ENCODE measurements around the gene ZWILCH. TPM values are rescaled to one million over a fixed set of nuclear protein-coding genes. Genes with fewer than 3 reads are reported as not detected.
"Not testable (repeated sequence)": the region's sequence is repeated elsewhere in the genome, so short reads cannot be mapped to it uniquely, and the experiment has no call there.

ZWILCH gene
- total RNA-seq, 1 donor from 2014 or later: 2.3 TPM

DNA sequence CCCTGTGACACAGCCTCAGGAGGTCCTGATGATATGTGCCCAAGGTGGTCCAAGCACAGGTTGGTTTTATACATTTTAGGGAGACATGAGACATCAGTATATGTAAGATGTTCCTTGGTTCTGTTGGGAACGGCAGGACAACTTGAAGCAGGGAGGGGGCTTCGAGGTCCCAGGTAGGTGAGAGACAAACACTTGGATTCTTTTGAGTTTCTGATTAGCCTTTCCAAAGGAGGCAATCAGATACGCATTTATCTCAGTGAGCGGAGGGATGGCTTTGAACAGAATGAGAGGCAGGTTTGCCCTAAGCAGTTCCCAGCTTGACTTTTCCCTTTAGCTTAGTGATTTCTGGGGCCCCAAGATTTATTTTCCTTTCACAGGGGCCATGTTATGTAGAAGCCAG, 34.3 kb upstream of the ZWILCH start:
- H3K27me3 ChIP-seq; H3K27ac ChIP-seq; H3K9me3 ChIP-seq; H3K36me3 ChIP-seq; H3K4me1 ChIP-seq; DNase-seq (ENCODE audit: low spot score in 2 of 2); intact Hi-C loops (cut with DNase I); H3K4me3 ChIP-seq: not testable (repeated sequence)

DNA sequence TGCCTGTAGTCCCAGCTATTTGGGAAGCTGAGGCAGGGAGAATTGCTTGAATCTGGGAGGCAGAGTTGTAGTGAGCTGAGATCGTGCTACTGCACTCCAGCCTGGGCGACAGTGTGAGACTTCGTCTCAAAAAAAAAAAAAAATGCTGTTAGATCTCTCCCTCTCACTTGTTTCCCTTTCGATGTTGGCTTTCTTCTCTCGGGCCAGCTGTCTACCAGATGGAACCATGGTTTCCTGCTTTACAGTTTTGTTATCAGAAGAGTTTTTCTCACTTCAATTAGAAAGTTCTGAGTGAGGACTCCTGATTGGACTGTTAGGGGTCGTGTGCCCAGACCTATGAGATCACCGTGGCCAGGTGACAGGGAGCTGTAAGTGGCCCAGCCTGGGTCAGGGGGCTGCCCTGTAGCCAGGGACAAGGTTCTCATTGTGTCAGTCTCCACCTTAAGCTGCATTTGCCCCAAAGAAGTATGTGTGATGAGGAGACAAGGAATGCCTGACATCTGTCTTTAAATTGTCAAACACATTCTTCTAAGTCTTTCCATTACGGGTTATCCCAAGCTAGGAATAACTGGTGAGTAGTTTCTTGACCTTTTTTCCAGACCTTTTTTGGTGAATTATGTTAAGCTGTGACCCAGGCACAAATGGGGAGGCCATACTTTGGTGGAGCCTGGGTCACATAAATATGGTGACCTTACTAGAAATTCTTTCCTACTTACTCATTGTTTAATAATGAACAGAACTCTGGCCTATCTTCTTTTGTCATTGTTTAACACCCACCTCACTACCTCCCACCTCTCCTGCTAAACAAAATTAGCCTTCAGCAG, 32.7 kb upstream of the ZWILCH start:
- Histone ChIP-seq H3K36me3 (no peaks in the 10 kb centered on the region), H3K4me3 (no peak overlapping the region), H3K27me3 (no peaks in the 10 kb centered on the region), H3K9me3 (no peaks in the 10 kb centered on the region), H3K4me1 (no peaks in the 10 kb centered on the region), H3K27ac (peak overlapping the region; percentile 26 to 38)
- intact Hi-C loops (cut with DNase I): no loop called here
- TF ChIP-seq, protein P1, sequence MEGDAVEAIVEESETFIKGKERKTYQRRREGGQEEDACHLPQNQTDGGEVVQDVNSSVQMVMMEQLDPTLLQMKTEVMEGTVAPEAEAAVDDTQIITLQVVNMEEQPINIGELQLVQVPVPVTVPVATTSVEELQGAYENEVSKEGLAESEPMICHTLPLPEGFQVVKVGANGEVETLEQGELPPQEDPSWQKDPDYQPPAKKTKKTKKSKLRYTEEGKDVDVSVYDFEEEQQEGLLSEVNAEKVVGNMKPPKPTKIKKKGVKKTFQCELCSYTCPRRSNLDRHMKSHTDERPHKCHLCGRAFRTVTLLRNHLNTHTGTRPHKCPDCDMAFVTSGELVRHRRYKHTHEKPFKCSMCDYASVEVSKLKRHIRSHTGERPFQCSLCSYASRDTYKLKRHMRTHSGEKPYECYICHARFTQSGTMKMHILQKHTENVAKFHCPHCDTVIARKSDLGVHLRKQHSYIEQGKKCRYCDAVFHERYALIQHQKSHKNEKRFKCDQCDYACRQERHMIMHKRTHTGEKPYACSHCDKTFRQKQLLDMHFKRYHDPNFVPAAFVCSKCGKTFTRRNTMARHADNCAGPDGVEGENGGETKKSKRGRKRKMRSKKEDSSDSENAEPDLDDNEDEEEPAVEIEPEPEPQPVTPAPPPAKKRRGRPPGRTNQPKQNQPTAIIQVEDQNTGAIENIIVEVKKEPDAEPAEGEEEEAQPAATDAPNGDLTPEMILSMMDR (IDR thresholded peaks at IDR 0.05): no peak
- DNase-seq (ENCODE audit: low spot score in 2 of 2): peak in 1 of 2 donors; percentile 43

DNA sequence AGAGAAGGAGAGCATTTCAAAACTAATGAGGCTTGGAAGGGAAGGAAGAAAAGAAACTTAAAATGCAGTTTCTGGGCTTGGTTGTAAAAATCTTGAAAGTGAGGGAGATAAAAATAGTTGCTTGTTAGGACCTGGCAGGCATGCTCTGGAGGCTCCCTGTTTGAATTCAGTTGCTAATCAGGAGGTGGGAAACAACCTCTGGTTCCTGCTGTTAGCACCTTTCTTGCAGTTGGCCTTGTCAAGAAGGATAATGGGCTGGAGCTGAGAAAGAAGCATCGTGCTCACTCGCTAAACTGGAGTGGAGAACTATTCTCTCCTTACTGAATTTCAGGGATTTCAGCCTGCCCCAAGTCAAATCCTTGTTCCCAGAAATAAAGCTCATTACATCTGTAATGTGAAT, 31.0 kb upstream of the ZWILCH start:
- TF ChIP-seq, protein P1 (IDR thresholded peaks at IDR 0.05): no peak
- Histone ChIP-seq H3K4me3 (no peak overlapping the region), H3K4me1 (no peaks in the 10 kb centered on the region), H3K27me3 (no peaks in the 10 kb centered on the region), H3K27ac (no peak overlapping the region), H3K9me3 (no peaks in the 10 kb centered on the region), H3K36me3 (no peaks in the 10 kb centered on the region)
- DNase-seq (ENCODE audit: low spot score in 2 of 2): peak in 1 of 2 donors; percentile 2
- intact Hi-C loops (cut with DNase I): no loop called here

DNA sequence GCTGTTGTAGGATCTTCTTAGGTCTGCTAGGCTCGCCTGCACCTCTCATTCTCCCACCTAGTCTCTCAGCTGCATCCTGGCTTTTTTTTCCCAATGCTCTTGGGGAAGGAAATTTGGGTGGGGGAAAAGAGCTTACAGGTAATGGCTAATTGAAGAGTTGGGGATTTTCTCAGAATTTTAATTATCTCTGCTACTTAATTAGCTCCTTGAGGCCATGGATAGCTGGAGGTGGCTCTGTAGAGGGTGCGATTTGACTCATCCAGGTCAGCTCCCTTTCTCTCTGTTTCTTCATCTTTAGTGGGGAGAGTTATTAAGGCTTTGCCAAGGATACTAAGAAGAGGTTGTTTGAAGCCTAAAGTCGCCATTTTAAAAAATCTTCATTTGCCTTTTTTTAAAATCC, 30.2 kb upstream of the ZWILCH start:
- TF ChIP-seq, protein P1 (IDR thresholded peaks at IDR 0.05): no peak
- H3K36me3 ChIP-seq: no peaks in the 10 kb centered on the region
- no peak overlapping the region for H3K27ac ChIP-seq
- no peaks in the 10 kb centered on the region for H3K9me3 ChIP-seq
- H3K27me3 ChIP-seq: no peaks in the 10 kb centered on the region
- H3K4me3 ChIP-seq: no peak overlapping the region
- intact Hi-C loops (cut with DNase I): no loop called here
- no peak for DNase-seq (ENCODE audit: low spot score in 2 of 2)
- no peaks in the 10 kb centered on the region for H3K4me1 ChIP-seq

DNA sequence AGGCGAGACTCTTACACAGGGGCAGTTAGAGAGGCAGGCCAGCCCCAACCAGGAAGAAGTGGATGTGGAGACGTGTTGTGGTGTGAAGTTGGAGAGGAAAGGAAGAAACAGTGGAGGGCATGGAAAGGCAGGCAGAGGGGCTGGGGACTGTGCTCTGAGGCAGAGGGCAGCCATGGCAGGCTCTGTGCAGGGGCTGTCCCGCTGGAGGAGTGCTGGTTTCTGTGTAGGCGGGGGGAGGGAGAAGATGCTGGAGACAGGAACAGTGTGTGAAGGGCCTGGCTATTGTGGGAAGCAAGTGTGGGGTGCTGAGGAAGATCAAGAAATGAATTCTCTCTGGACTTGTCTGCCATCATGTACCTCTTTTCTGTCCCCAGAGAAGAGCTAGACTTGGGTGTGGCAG, 28.6 kb upstream of the ZWILCH start:
- peaks cover 0 to 7% of the 10 kb centered on the region in 2 donors for H3K36me3 ChIP-seq
- TF ChIP-seq, protein P1 (IDR thresholded peaks at IDR 0.05): no peak
- H3K9me3 ChIP-seq: no peaks in the 10 kb centered on the region
- no peaks in the 10 kb centered on the region for H3K27me3 ChIP-seq
- H3K27ac ChIP-seq: no peak overlapping the region
- no peak overlapping the region for H3K4me3 ChIP-seq
- intact Hi-C loops (cut with DNase I): no loop called here
- DNase-seq (ENCODE audit: low spot score in 2 of 2): no peak
- H3K4me1 ChIP-seq: no peaks in the 10 kb centered on the region

DNA sequence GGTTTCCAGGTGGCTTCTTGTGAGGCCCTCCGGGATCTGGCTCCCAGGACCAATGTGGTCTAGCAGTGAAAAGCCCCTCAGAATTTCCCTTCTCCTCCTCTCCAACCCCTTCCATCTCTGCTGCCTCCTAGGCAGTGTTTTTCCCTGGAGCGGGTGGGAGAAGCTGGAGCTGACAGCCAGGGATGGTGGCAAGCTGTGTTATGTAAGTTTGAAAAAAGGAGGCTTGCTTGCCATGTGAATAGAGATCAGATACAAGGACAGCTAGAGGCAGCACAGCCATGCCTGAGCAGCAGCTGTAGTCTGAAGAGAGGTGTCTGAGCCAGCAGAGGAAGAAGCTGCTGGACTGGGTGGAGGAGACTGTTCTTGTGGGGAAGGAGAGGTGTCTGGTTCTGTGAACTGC, 28.1 kb upstream of the ZWILCH start:
- intact Hi-C loops (cut with DNase I): no loop called here
- Histone ChIP-seq H3K36me3 (peaks cover 4 to 12% of the 10 kb centered on the region in 2 donors), H3K9me3 (no peaks in the 10 kb centered on the region), H3K27me3 (no peaks in the 10 kb centered on the region), H3K4me3 (no peak overlapping the region), H3K27ac (no peak overlapping the region), H3K4me1 (no peaks in the 10 kb centered on the region)
- peak in 1 of 2 donors; percentile 43 for DNase-seq (ENCODE audit: low spot score in 2 of 2)
- TF ChIP-seq, protein P1 (IDR thresholded peaks at IDR 0.05): no peak
